NCI-H2081 treated with DMSO at 0.1 percent for 48 hours (cell line): ENCODE data around the gene TRAPPC13.
"Not testable (repeated sequence)": the region's sequence is repeated elsewhere in the genome, so short reads cannot be mapped to it uniquely, and the experiment has no call there.

ENCODE experiments used
- DNase-seq: peaks from one replicate; lab custom pipeline; 2025; lab: John Stamatoyannopoulos, UW

The TRAPPC13 gene, protein sequence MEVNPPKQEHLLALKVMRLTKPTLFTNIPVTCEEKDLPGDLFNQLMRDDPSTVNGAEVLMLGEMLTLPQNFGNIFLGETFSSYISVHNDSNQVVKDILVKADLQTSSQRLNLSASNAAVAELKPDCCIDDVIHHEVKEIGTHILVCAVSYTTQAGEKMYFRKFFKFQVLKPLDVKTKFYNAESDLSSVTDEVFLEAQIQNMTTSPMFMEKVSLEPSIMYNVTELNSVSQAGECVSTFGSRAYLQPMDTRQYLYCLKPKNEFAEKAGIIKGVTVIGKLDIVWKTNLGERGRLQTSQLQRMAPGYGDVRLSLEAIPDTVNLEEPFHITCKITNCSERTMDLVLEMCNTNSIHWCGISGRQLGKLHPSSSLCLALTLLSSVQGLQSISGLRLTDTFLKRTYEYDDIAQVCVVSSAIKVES

DNA sequence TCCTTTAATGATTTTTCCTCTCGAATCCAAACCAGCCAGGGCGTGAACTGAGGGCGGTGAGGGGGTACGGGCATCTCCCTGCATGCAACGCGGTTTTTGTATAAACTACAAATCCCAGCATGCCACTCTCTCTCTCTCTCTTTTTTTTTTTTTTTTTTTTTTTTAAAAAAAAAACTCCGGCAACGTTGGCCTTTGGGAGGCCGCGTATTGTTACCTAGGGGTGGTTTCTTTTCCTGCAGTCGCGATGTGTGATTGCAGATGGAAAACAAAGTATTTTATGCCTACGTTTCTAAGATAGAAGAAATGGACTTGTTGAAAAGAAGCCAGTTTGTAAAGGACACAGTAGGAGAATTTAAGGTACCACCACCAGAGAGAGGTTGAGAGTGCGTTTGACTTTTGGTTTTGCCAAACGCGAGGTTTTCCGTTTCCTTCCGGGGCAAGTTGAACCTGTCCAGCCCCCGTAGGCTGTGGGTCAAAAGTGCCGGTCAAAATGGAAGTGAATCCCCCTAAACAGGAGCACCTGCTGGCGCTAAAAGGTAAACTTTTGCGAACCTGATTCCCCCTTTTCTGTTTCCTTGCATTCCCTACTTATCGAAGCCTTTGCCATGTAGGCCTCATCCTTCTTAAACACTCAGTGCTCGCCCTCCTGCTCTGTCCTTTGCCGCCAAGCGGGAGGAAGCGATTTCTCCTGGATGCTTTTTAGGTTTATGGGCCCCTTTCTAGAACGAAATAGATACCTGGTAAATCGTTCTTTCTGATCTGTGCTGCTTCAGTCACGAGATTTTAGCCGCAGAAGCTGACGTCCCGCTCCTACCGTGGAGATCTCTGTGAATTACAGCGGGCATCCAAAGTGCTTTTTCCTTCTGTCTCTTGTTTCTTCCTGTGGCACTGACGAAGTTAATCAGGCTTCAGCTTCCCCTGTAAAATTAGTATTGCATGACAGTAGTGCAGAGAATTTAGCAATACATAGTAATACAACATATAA is at the start of gene TRAPPC13, which contains the start of gene SHLD3:
TSS of gene TRAPPC13 (plus strand) at position 457 of the 985 bp plus-strand sequence. CDS start at position 491, 34 bp downstream.
TSS of gene SHLD3 (plus strand) at position 457 of the 985 bp plus-strand sequence. CDS start 4,561 bp downstream, outside the sequence.
- peak; percentile 72 for DNase-seq

DNA sequence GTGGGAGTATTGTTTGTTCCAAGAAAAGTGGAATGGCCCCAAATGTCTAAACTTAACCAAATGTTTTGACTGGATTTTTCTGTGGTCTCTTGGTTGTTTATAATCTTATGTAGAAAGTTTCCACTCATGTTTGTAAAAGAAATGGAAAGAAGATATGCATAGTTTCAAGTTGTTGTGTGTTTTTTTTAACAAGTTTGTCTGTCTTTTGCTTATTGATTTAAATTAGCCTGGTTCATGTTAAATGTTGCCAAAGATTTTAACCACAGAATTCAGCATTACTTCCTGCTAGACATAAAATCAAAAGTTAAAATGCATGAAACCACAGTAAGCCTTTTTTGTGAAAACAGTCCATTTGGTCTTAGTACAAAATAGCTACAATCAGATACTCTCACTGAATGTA is 47.7 kb upstream of the TRAPPC13 start:
- no peak for DNase-seq

DNA sequence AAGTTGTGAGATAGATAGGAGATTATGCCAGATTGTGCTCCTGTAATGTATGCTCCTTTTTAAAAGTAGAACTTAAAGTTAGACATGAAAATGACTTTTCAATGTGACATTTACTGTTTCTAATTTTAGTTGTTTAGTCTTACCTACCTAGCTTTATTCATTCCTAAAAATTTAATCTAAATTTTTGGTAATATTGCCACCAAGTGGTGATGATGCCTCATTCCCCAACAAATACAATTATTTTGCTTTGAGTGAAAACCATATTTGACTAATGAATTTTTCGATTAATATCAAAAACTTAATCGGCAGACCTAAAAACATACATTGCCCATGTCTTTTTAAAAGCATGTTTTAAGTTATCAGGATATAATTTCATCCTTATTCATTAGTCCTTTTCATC is 36.1 kb upstream of the TRAPPC13 start:
- DNase-seq = no peak

DNA sequence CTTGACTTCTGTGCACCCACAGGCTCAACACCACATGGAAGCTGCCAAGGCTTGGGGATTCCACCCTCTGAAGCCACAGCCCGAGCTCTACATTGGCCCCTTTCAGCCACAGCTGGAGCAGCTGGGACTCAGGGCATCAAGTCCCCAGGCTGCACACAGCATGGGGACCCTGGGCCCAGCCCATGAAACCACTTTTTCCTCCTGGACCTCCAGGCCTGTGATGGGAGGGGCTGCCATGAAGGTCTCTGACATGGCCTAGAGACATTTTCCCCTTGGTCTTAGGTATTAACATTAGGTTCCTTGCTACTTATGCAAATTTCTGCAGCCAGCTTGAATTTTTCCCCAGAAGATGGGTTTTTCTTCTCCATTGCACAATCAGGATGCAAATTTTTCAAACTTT is 23.1 kb upstream of the TRAPPC13 start:
- DNase-seq = not testable (repeated sequence)

DNA sequence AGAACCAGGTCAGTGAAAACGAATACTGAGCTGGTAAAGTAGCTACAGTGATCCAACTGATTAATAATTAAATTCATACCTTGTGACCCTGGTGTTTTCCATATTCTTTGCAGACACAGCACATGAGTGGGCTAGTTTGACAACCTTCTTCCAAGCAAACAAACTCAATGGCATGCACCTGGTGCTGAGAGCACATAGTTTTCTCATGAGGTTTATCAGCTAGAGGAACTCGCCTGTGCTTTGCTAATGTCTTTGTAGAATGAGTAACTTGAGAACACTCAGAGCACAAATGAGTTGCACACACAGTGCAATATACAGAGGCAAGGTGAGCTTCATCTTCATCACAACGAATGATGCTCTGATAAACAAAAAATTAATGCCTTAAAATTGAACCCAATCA is 13.3 kb upstream of the TRAPPC13 start:
- no peak for DNase-seq

DNA sequence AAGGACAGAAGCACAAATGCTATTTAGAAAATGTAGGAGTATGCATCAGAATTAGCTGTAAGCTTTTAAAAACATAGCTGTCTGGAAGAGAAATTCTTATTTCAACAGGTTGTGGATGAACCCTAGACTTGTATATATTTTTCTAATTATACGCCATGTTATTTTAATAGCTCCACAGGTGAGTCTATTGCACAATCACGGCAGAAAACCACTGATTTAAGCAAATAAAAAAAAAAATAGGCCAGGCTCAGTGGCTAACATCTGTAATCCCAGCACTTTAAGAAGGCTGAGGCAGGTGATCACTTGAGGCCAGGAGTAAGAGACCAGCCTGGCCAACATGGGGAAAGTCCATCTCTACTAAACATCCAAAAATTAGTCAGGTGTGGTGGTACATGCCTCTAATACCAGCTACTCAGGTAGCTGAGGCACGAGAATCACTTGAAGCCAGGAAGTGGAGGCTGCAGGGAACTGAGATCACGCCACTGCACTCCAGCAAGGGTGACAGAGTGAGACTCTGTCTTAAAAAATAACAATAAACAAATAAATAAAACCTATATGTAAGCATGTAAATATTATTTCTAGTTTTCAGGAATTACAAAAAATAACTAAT is 12.4 kb upstream of the TRAPPC13 start:
- no peak for DNase-seq

DNA sequence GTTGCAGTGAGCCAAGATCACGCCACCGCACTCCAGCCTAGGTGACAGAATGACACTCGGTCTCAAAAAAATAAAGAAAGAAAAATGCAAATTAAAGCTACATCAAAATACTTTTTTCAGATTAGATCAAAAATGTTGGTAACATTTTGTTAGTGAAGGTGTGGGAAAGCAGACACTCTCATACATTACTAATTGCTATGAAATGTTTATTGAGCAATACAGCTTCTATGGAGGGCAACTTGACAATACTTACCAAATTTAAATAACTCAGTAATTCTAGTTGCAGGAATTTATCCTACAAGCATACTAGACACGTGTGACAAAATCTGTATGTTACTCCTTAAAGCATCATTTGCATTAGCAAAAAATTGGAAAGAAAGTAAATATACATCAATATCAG is 4.8 kb upstream of the TRAPPC13 start:
- no peak for DNase-seq

DNA sequence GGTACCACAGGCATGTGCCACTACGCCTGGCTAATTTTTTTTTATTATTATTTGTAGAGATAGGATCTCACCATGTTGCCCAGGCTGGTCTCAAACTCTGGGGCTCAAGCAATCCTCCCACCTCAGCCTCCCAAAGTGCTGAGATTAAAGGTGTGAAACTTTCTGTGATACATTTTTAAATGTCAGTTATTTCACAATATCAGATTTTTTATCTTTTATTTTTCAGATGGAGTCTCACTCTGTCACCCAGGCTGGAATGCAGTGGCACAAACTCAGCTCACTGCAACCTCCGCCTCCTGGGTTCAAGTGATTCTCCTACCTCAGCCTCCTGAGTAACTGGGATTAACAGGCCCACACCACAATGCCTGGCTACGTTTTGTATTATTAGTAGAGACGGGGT is 2.9 kb upstream of the TRAPPC13 start:
- DNase-seq = not testable (repeated sequence)

DNA sequence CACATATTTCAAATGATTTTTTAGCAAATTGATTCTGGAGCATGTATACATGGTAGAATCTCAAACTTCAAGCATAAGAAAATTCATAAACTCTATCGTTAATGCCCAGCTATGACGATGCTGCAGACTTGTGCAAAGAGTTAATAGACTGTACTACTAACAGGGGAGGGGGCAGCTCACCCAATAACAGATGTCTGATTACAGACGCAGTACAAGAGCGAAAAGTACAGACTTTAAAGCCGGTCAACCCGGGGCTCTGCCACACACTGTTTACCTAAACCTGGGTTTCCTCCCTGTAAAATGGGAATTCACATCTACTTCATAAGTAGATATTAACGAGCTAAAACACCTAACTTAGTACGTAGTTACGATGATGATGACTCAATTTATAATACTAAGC is 1.3 kb upstream of the TRAPPC13 start:
- DNase-seq = no peak

DNA sequence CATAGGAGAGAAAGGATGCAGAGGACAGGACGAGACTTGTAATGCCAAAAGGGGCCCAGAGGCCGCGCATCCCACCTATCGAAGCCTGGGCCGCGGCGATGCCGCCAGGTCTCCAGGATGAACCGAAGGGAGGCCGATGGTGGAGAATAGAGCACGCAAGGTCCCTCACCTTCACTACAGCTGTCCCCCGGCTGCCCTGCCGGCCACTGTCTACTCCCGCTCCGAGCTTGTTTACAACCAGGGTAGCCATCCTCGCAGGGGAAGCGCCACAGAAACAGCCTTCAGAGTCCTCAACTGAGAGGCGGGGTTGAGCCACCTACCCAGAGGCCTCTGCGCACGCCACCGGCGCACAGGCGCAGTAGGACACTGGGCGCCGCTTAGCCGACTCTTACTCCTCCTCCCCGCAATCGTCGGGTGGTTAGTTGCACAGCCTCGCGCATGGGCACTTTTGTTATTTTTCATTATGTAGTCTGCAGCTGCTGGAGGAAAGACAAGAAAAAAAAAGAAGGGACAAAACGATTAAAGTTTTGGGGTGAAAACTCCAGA is 729 bp upstream of the TRAPPC13 start, which contains the start of gene TRIM23:
TSS of gene TRIM23 (minus strand) at position 309 of the 546 bp plus-strand sequence. CDS start at position 250, 59 bp downstream.
- DNase-seq = peak; percentile 46

DNA sequence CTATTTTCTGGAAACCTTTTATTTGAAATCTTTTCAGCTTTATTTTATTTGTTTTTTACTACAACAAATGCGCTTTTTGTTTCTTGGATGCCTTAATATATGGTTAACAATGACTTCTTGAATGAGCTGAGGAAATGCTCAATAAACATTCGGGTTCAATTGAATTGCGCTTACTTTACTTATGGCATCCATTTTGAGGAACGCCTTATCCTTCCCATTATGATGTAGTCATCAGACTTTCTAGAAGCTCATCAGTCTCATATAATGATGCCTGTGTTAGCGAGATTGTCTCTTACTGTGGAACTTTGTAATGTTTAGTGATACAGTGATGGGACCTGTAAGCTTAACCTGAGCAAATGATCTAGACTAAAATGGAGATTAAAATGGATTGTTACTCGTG is 916 bp downstream of the TRAPPC13 start:
- no peak for DNase-seq

DNA sequence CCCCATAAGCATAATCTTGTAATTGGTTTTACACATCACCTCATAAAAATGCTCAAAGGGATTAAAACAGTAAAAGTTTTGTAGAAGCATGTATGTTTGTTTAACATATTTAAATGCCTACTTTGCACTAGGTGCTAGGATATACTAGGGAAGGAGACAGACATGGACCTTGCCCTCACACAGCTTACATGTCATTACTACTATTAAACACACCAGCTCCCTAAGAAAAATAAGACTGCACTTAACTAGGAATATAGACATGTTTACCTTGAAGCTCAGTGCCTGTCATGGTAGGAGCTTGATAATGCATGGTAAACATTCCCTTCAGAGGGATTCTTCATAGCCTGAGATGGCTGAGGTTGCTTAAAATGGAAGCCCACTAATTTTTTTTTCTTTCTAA is 6.2 kb downstream of the TRAPPC13 start:
- no peak for DNase-seq

DNA sequence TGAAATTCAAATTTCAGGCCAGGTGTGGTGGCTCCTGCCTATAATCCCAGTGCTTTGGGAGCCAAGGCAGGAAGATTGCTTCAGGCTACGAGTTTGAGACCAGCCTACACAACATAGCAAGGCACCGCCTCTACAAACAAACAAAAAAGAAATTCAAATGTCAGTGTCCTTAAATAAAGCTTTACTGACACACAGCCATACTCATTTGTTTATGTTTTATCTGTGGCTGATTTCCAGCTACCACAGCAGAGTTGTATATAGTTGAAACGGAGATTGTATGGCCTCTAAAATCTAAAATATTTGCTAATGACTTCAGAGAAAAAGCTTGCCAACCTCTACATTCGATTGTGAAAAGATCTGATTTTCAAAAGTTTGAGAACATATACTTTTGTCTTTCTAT is 15.4 kb downstream of the TRAPPC13 start:
- no peak for DNase-seq

DNA sequence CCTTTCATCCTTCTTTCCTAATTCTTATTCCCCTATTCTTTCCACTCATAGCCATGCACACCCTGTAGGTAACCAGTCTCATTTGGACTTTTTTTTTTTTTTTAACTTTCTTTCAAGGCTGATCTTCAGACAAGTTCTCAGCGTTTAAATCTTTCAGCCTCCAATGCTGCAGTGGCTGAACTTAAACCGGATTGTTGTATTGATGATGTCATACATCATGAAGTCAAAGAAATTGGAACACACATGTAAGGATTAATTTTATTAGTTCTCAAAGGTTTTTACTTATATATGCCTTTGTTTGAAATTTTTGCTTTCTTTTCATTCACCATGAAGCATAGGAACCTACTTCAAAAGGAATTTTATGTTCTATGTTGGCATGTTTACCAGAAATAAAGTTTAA is 22.1 kb downstream of the TRAPPC13 start:
- DNase-seq = no peak

DNA sequence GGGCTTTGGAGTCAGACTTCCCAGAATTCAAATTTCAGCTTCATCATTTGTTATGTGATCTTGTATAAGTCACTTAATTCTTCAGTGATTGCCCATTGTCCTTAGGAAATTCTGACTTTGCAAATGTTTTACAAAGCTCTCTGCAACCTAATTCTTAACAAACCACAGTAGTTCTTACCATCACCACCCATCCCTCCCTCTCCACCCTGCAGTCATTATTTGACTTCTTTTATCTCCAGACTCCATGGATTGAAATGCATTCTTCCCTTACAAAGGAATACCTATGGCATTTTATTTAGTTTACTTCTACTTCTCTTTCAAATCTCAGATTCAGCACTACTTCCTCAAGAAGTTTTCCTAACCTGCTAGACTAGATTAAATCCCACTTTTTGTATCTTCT is 23.1 kb downstream of the TRAPPC13 start:
- DNase-seq = no peak

DNA sequence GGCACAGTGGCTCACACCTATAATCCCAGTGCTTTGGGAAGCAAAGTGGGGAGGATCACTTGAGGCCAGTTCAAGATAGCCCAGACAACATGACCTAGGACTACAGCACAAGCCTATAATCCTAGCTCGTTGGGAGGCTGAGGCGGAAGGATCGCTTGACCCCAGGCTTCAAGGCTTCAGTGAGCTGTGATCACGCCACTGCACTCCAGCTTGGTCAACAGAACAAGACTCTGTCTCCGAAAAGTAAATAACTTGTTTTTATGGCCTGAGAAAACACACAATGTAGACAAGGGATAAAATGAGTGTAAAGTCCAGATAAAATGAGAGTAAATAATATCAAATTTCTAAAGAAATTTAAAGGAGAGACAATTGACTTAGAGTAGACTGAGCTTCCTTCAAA is 26.3 kb downstream of the TRAPPC13 start:
- no peak for DNase-seq

DNA sequence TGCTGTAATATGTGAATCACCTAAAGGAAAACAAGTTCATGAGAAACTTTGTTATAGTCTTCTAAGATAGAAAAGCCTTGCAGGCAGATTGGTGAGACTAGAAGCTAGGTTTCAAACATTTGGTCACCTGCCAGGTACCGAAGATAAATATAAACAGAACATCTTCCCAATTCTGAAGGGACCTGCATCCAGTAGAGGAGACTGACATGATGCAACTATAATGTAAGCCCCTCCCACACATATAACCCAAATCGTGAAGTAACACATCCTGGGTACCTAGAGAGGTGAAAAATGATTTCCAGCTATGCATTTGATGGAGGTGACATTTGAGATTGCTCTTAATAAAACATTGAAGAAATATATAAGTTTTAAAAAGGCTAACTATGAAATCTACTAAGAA is 29.9 kb downstream of the TRAPPC13 start:
- no peak for DNase-seq

DNA sequence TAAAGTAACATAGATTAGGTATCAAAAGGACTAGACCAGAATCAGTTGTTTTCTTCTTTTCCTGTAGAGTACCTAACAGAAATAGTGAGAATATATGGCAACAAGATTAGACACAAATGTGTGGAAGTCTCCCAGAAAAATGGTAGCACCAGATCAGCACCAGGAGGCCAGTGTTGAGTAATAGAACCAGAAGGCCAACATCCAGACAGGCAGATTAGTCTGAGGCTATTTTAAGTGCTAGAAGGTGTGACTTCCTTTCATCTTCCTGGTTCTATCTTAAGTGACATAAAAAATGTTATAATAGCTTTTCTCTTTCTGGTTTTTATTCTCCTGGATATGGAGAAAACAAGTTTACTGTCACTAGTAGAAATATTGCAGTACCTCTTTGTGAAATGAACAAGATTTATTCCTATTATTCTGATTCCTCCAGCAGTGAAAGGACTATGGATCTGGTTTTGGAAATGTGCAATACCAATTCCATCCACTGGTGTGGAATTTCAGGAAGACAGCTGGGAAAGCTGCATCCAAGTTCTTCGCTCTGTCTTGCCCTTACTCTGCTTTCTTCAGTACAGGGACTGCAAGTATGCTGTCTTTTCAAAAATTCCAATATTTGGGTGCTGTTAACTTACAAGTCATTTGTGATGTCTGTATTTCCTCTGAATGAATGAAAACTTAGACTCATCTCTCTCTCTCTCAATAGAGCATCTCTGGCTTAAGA is 39.1 kb downstream of the TRAPPC13 start:
- no peak for DNase-seq

DNA sequence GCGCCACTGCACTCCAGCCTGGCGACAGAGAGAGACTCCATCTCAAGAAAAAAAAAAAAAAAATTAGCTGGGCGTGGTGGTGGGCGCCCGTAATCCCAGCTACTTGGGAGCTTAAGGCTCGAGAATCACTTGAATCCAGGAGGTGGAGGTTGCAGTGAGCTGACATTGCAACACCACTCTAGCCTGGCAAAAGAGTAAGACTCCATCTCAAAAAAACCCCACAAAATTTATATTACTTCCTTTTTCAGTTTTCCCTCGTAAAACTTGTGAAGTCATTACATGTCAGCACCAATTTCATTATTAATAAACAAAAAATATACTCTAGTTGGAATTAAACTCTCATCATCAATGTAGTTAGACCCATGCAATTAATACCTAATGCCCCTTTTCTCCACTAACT is 43.9 kb downstream of the TRAPPC13 start:
- no peak for DNase-seq

DNA sequence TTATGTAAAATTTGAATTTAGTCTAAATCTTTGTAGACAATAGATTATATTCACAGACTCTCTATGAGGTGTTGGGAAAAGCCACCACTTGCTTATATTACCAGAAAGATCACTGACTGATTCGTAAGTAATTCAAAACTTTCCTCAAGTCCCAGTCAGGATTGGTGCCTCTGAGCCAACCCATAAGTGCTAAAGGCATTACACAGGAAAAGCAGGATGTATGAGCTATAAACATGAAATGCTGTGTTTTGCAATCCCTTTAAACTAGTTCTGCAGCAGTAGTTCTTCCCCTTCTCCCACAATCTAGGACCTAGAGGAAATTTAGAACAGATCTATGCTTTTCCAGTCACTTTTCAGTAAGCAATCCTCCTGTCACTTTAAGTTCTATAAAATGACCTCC is 48.0 kb downstream of the TRAPPC13 start:
- DNase-seq = no peak

DNA sequence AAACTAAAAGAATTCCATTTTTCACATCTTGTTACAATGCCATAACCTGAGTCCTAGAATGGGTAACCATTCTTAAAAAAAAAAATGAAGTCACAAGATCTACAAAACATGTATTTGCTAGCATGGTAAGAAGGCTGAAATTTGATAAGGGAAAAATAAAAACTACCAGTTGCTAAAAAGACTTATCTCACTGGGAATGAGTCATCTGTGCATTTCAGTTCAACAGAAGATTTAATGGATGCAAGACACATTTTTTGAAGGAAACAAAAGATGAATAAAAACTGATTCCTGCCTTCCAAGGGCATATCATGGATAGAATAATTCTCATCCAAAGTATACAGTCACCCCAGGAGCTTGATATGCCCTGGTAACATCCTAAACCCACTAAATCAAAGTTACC is 49.9 kb downstream of the TRAPPC13 start:
- DNase-seq = no peak
